SK-N-SH treated with all-trans-retinoic acid at 6 μM for 48 hours (cell line): ENCODE data around the gene IRF5.

Experiments used
- ATAC-seq: fragments of 200-7000 bp; cut with Tn5 transposase; 3 replicates; pipeline ENCODE4 v1.9.1; 2020; ENCODE audit warnings: mild to moderate bottlenecking, moderate library complexity
- ARNTL ChIP-seq: fragments of 450-650 bp; formaldehyde crosslinking; IDR thresholded peaks from 2 replicates; pipeline ENCODE4 v1.5.0; 2020; ENCODE audit warnings: low read depth, mild to moderate bottlenecking, moderate library complexity, borderline replicate concordance
- BACH2 ChIP-seq: fragments of 250-450 bp; sonication (Bioruptor Pico); IDR thresholded peaks from 2 replicates; pipeline ENCODE4 v1.9.0; 2021; ENCODE audit warnings: mild to moderate bottlenecking, borderline replicate concordance
- ESRRG ChIP-seq: fragments of 250-450 bp; sonication (Bioruptor Pico); IDR thresholded peaks from 2 replicates; pipeline ENCODE4 v1.6.1; 2021; ENCODE audit warnings: mild to moderate bottlenecking
- GLIS3 ChIP-seq: fragments of 250-450 bp; sonication (Bioruptor Pico); IDR thresholded peaks from 2 replicates; pipeline ENCODE4 v1.5.0; 2020; ENCODE audit warnings: mild to moderate bottlenecking, moderate library complexity
- ISL1 ChIP-seq: fragments of 250-450 bp; sonication (Bioruptor Pico); IDR thresholded peaks from 2 replicates; pipeline ENCODE4 v2.1.2; 2022; ENCODE audit warnings: mild to moderate bottlenecking, moderate library complexity
- PATZ1 ChIP-seq: fragments of 250-450 bp; sonication (Bioruptor Pico); IDR thresholded peaks from 2 replicates; pipeline ENCODE4 v1.8.0; 2020; ENCODE audit warnings: mild to moderate bottlenecking, moderate library complexity, borderline replicate concordance
- PPARA ChIP-seq: fragments of 250-450 bp; sonication (Bioruptor Pico); IDR thresholded peaks from 2 replicates; pipeline ENCODE4 v1.5.0; 2020; ENCODE audit warnings: mild to moderate bottlenecking, borderline replicate concordance
- RARB ChIP-seq: fragments of 250-450 bp; sonication (Bioruptor Pico); IDR thresholded peaks from 2 replicates; pipeline ENCODE4 v1.8.0; 2021; ENCODE audit warnings: mild to moderate bottlenecking, moderate library complexity
- SNAI2 ChIP-seq: fragments of 250-450 bp; sonication (Bioruptor Pico); IDR thresholded peaks from 2 replicates; pipeline ENCODE4 v1.5.0; 2020; ENCODE audit warnings: mild to moderate bottlenecking, moderate library complexity
- TCF4 ChIP-seq: fragments of 250-450 bp; sonication (Bioruptor Pico); IDR thresholded peaks from 2 replicates; pipeline ENCODE4 v1.8.0; 2021; ENCODE audit warnings: mild to moderate bottlenecking, moderate library complexity, borderline replicate concordance
- ZC3H10 ChIP-seq: fragments of 250-450 bp; sonication (Bioruptor Pico); IDR thresholded peaks from 2 replicates; pipeline ENCODE4 v1.5.1; 2021; ENCODE audit warnings: mild to moderate bottlenecking, moderate library complexity
- ZFP3 ChIP-seq: fragments of 250-450 bp; sonication (Bioruptor Pico); IDR thresholded peaks from 2 replicates; pipeline ENCODE4 v1.5.0; 2020; ENCODE audit warnings: mild to moderate bottlenecking, moderate library complexity
- ZFP30 ChIP-seq: fragments of 450-650 bp; formaldehyde crosslinking; IDR thresholded peaks from 2 replicates; pipeline ENCODE4 v1.5.0; 2022; ENCODE audit warnings: mild to moderate bottlenecking, moderate library complexity
- ZNF565 ChIP-seq: fragments of 450-650 bp; formaldehyde crosslinking; conservative IDR thresholded peaks from 2 replicates; pipeline ENCODE4 v1.5.0; 2020; ENCODE audit warnings: low read depth, mild to moderate bottlenecking, moderate library complexity
- ZNF70 ChIP-seq: fragments of 450-650 bp; formaldehyde crosslinking; IDR thresholded peaks from 2 replicates; pipeline ENCODE4 v1.5.0; 2020; ENCODE audit warnings: mild to moderate bottlenecking, moderate library complexity
- ZNF8 ChIP-seq: fragments of 450-650 bp; formaldehyde crosslinking; IDR thresholded peaks from 2 replicates; pipeline ENCODE4 v1.5.0; 2020; ENCODE audit warnings: mild to moderate bottlenecking, moderate library complexity
- TF ChIP-seq, protein P1 (sequence below): fragments of 250-450 bp; sonication (Bioruptor Pico); IDR thresholded peaks from 2 replicates; pipeline ENCODE4 v1.5.0; 2020; ENCODE audit warnings: mild to moderate bottlenecking, moderate library complexity
- TF ChIP-seq, protein P2 (sequence below): fragments of 250-450 bp; sonication (Bioruptor Pico); IDR thresholded peaks from 2 replicates; pipeline ENCODE4 v1.5.1; 2020; ENCODE audit warnings: low read depth, mild to moderate bottlenecking, moderate library complexity
- TF ChIP-seq, protein P3 (sequence below): fragments of 250-450 bp; sonication (Bioruptor Pico); IDR thresholded peaks from 2 replicates; pipeline ENCODE4 v1.5.1; 2021; ENCODE audit warnings: mild to moderate bottlenecking, moderate library complexity

IRF5 gene

DNA sequence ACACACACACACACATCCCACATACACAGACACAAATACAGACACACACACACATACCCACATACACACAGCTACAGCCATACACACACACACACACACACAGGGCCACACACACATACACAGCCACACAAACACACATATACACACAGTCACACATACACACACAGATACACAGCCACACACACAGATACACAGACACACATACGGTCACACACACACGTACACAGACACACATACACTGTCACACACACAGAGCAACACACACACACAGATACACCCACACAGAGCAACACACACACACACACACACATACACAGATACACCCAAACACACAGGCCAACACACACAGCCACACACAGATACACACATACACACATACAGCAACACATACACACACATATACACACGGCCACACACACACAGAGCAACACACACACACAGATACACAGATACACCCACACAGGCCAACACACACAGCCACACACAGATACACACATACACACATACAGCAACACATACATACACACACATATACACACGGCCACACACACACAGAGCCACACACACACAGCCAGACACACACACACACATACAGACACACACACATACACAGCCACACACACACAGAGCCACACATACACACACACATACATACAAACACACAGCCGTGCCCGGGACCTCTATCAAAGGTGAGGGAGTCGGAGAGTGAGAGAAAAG is 49.5 kb upstream of the IRF5 start:
- TF ChIP-seq RARB (CRISPR knock-in tag), result no peak
- TF ChIP-seq BACH2 (CRISPR knock-in tag), result no peak
- TF ChIP-seq, protein P1, sequence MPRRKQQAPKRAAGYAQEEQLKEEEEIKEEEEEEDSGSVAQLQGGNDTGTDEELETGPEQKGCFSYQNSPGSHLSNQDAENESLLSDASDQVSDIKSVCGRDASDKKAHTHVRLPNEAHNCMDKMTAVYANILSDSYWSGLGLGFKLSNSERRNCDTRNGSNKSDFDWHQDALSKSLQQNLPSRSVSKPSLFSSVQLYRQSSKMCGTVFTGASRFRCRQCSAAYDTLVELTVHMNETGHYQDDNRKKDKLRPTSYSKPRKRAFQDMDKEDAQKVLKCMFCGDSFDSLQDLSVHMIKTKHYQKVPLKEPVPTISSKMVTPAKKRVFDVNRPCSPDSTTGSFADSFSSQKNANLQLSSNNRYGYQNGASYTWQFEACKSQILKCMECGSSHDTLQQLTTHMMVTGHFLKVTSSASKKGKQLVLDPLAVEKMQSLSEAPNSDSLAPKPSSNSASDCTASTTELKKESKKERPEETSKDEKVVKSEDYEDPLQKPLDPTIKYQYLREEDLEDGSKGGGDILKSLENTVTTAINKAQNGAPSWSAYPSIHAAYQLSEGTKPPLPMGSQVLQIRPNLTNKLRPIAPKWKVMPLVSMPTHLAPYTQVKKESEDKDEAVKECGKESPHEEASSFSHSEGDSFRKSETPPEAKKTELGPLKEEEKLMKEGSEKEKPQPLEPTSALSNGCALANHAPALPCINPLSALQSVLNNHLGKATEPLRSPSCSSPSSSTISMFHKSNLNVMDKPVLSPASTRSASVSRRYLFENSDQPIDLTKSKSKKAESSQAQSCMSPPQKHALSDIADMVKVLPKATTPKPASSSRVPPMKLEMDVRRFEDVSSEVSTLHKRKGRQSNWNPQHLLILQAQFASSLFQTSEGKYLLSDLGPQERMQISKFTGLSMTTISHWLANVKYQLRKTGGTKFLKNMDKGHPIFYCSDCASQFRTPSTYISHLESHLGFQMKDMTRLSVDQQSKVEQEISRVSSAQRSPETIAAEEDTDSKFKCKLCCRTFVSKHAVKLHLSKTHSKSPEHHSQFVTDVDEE (CRISPR knock-in tag), result no peak
- no peak for TF ChIP-seq SNAI2 (CRISPR knock-in tag)
- TF ChIP-seq ARNTL (CRISPR knock-in tag), result no peak
- no peak for TF ChIP-seq PATZ1 (CRISPR knock-in tag)
- TF ChIP-seq ESRRG (CRISPR knock-in tag), result no peak
- TF ChIP-seq GLIS3 (CRISPR knock-in tag), result no peak
- TF ChIP-seq, protein P2, sequence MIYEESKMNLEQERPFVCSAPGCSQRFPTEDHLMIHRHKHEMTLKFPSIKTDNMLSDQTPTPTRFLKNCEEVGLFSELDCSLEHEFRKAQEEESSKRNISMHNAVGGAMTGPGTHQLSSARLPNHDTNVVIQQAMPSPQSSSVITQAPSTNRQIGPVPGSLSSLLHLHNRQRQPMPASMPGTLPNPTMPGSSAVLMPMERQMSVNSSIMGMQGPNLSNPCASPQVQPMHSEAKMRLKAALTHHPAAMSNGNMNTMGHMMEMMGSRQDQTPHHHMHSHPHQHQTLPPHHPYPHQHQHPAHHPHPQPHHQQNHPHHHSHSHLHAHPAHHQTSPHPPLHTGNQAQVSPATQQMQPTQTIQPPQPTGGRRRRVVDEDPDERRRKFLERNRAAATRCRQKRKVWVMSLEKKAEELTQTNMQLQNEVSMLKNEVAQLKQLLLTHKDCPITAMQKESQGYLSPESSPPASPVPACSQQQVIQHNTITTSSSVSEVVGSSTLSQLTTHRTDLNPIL (CRISPR knock-in tag), result no peak
- TF ChIP-seq ZNF8, result no peak
- no peak for TF ChIP-seq PPARA
- no peak for ATAC-seq

DNA sequence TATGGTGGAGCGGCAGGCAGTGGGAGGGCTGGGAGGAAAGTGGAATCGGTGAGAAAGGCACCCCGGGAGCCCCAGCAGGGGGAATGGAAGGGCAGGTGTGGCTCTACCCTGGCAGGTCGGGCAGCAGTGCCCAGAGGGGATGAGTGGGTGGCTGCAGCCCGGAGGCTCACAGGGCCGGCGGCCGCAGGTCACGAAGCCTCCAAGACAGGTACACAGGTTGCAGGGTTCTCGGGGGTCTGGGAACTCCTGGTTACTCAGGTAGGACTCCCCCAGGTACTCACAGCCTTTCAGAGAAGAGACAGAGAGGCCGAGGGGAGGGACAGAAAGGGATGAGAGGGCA is 49.0 kb upstream of the IRF5 start:
- ATAC-seq, result no peak
- TF ChIP-seq PATZ1 (CRISPR knock-in tag) (no peak), ZC3H10 (no peak), PPARA (no peak), TCF4 (CRISPR knock-in tag) (no peak)

DNA sequence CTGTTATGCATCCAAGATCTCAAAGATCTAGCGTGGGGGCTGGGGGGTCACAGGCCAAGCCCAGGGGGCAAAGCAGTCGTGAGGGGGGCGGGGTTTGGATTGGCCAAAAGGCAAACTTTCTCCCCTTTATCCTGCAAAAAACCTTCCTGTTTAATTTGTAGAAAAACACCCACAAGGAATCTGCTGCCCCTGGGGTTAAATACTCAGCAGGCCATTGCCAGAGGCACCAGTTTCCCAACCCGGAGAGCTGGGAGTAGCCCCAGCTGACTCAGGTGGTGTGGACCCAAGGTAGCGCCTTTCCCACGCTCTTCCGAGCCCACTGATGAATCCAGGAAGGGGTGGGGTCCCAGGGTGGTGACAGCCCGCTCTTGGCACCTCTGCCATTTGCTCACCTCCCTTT is 48.6 kb upstream of the IRF5 start:
- TF ChIP-seq ESRRG (CRISPR knock-in tag), result no peak
- TF ChIP-seq, protein P3, sequence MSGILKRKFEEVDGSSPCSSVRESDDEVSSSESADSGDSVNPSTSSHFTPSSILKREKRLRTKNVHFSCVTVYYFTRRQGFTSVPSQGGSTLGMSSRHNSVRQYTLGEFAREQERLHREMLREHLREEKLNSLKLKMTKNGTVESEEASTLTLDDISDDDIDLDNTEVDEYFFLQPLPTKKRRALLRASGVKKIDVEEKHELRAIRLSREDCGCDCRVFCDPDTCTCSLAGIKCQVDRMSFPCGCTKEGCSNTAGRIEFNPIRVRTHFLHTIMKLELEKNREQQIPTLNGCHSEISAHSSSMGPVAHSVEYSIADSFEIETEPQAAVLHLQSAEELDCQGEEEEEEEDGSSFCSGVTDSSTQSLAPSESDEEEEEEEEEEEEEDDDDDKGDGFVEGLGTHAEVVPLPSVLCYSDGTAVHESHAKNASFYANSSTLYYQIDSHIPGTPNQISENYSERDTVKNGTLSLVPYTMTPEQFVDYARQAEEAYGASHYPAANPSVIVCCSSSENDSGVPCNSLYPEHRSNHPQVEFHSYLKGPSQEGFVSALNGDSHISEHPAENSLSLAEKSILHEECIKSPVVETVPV (CRISPR knock-in tag), result no peak
- TF ChIP-seq RARB (CRISPR knock-in tag), result no peak
- TF ChIP-seq ZNF70, result no peak
- no peak for TF ChIP-seq PPARA
- TF ChIP-seq ZFP30 (CRISPR knock-in tag), result no peak
- TF ChIP-seq BACH2 (CRISPR knock-in tag), result no peak
- no peak for ATAC-seq

GRCh38 chr7:128890306-128891109 is 47.2 kb upstream of the IRF5 start:
- peak; percentile 54 for ATAC-seq
- TF ChIP-seq ZNF8 (no peak), ZFP30 (CRISPR knock-in tag) (no peak), GLIS3 (CRISPR knock-in tag) (no peak), ESRRG (CRISPR knock-in tag) (no peak), ZNF565 (CRISPR knock-in tag) (no peak), ARNTL (CRISPR knock-in tag) (no peak), ZNF70 (no peak), TCF4 (CRISPR knock-in tag) (no peak), BACH2 (CRISPR knock-in tag) (no peak), PATZ1 (CRISPR knock-in tag) (no peak), SNAI2 (CRISPR knock-in tag) (no peak), ZFP3 (CRISPR knock-in tag) (no peak), ZC3H10 (no peak), ISL1 (CRISPR knock-in tag) (no peak), RARB (CRISPR knock-in tag) (no peak)
